ACHN (cell line): ENCODE measurements around the gene DDX31.

Experiments used
- DNase-seq: peaks from one replicate; pipeline ENCODE4 v3.0.0-alpha.2; 2015
- in situ Hi-C: cut with HindIII; loops from 2 replicates; pipeline ENCODE4 v1.10.0; 2017; ENCODE audit warnings: low sequenced_read_pairs, low pct_ligation_motif_present, low pct_unique_long_range_greater_than_20kb

DDX31 gene

GRCh38 chr9:132588501-132589147 is 81.2 kb downstream of the DDX31 start:
- in situ Hi-C loops = no loop called here
- no peak for DNase-seq

- in situ Hi-C loops = no loop called here
- no peak for DNase-seq
Measured at GRCh38 chr9:132588098-132588497, 81.7 kb downstream of the DDX31 start.

GRCh38 chr9:132587592-132587955 is 82.2 kb downstream of the DDX31 start:
- in situ Hi-C loops = no loop called here
- DNase-seq = no peak

GRCh38 chr9:132586830-132587591 is 82.8 kb downstream of the DDX31 start:
- in situ Hi-C loops = no loop called here
- no peak for DNase-seq

GRCh38 chr9:132585954-132586829 is 83.6 kb downstream of the DDX31 start:
- DNase-seq = no peak
- in situ Hi-C loops = no loop called here

- in situ Hi-C loops = no loop called here
- DNase-seq = peak; percentile 15
Measured at GRCh38 chr9:132584601-132585560, 84.9 kb downstream of the DDX31 start.

- in situ Hi-C loops = no loop called here
Measured at GRCh38 chr9:132583584-132584304, 86.0 kb downstream of the DDX31 start.

GRCh38 chr9:132582786-132583583 is 86.8 kb downstream of the DDX31 start:
- no peak for DNase-seq
- in situ Hi-C loops = no loop called here

More at GRCh38 chr9:132583584-132584304, 86.0 kb downstream of the DDX31 start:
- DNase-seq = no peak

- DNase-seq = no peak
- in situ Hi-C loops = no loop called here
Measured at GRCh38 chr9:132582276-132582785, 87.5 kb downstream of the DDX31 start, which contains the start of gene BARHL1. BARHL1 (plus strand) TSS chr9:132582606; CDS start chr9:132582798, 192 bp downstream.

- in situ Hi-C loops = no loop called here
- no peak for DNase-seq
Measured at GRCh38 chr9:132579427-132579798, 90.4 kb downstream of the DDX31 start.

- in situ Hi-C loops = no loop called here
Measured at GRCh38 chr9:132578367-132578932, 91.3 kb downstream of the DDX31 start.

GRCh38 chr9:132577119-132577518 is 92.7 kb downstream of the DDX31 start:
- in situ Hi-C loops = no loop called here

More at GRCh38 chr9:132578367-132578932, 91.3 kb downstream of the DDX31 start:
- DNase-seq = no peak

GRCh38 chr9:132575811-132576210 is 94.0 kb downstream of the DDX31 start:
- in situ Hi-C loops = no loop called here
- DNase-seq = no peak

More at GRCh38 chr9:132577119-132577518, 92.7 kb downstream of the DDX31 start:
- no peak for DNase-seq

GRCh38 chr9:132575005-132575609 is 94.7 kb downstream of the DDX31 start:
- in situ Hi-C loops = no loop called here
- DNase-seq = peak; percentile 74

GRCh38 chr9:132572921-132573320 is 96.9 kb downstream of the DDX31 start:
- no peak for DNase-seq

More at GRCh38 chr9:132572921-132573320, 96.9 kb downstream of the DDX31 start:
- in situ Hi-C loops = no loop called here
